Retinal pigment epithelial cell (primary cell): Measurements from ENCODE around the gene KRT81.

Experiments used
- DNase-seq: peaks from one replicate; pipeline ENCODE4 v3.0.0-alpha.2; 2010; ENCODE audit warnings: low read depth
- H3K4me3 ChIP-seq: 2 replicates; pipeline ENCODE4 v1.5.1; 2011; ENCODE audit warnings: mild to moderate bottlenecking, low read length, control low read depth, moderate library complexity
- CTCF ChIP-seq: conservative IDR thresholded peaks from 2 replicates; pipeline ENCODE4 v1.5.1; 2011; ENCODE audit warnings: low read depth, low read length, control low read depth, inconsistent platforms

KRT81 gene

DNA sequence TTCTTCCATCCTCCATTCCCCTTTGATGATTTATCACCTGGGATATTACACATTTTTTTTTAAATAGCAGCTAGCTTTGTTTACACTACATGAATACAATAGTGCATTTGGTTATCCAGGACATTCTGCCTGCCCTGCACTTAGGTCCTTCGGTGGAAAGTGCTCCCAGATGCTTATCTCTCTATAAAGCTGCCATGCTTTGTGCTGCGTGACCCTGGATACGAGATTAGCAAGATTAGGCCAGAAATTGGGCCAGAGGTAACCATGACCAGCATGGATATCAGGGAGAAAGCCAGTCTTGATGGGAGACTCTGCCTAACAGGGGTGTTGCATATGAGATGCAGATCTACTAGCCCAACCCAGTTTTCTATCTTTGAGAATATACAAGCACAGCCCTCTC is 42.0 kb upstream of the KRT81 start:
- no peak for DNase-seq
- no peak overlapping the region for H3K4me3 ChIP-seq
- TF ChIP-seq CTCF, result no peak

DNA sequence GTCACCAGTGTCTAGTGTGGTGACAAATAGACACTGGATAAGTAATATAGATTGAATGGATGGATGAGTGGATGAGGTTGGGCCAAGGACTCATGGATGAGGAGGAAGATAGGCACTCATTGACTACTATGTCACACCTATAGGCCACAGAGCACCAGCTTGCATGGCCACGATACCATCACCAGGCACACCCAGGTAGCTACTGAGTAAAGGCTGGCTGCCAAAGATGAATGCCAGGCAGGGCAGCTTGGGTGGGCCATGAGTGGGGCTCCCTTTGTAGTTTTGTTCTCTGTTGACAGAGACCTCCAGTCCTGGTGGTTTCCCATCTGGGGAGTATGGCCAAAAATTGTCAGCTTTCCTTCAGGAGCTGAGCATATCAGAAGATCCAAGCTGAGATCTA is 41.0 kb upstream of the KRT81 start:
- H3K4me3 ChIP-seq, result no peak overlapping the region
- no peak for DNase-seq
- TF ChIP-seq CTCF, result no peak

DNA sequence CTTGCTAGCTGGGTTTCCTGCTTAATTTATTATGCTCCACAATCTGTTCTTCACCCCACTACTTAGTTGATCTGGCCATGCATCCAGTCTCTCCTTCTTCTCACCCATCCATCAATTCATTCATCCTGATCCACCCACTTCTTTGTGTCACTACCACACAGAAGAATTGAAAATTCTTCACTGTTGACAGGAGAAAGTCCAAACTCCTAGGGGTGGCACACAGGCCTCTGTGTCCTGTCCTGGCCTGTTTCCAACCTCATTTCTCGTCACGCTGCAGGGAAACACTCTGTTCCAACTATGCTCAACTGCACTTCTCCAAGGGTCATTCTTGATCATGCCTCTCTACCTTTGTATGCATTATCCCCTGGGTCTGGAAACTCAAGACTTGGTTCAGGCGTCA is 40.5 kb upstream of the KRT81 start:
- no peak for TF ChIP-seq CTCF
- no peak for DNase-seq
- no peak overlapping the region for H3K4me3 ChIP-seq

DNA sequence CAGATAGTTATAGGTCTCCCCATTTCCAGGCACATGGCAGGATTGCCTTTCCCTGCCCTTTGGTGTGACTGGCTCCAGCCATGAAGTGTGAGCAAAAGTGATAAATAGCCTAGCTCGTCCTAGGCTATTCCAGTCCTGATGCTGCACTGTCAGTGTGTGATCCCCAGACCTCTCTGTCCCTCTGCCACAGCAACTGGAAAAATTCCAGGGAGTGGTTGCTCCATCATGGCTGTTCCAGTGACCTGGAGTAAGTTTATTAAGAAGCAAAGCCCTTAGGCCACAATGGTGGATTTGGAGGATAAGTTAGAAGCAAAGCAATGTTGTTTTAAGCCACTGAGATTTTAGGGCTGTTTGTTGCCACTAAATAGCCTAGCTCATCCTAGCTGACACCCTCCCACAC is 39.7 kb upstream of the KRT81 start:
- no peak for DNase-seq
- TF ChIP-seq CTCF, result no peak
- no peak overlapping the region for H3K4me3 ChIP-seq

GRCh38 chr12:52327830-52328500 is 36.6 kb upstream of the KRT81 start:
- H3K4me3 ChIP-seq, result no peak overlapping the region
- no peak for DNase-seq
- TF ChIP-seq CTCF, result no peak

- peak; percentile 100 for TF ChIP-seq CTCF
- H3K4me3 ChIP-seq, result no peak overlapping the region
- peak; percentile 85 for DNase-seq
Measured at GRCh38 chr12:52327052-52327829, 35.9 kb upstream of the KRT81 start.

GRCh38 chr12:52324153-52324444 is 32.8 kb upstream of the KRT81 start:
- no peak for DNase-seq
- no peak overlapping the region for H3K4me3 ChIP-seq
- TF ChIP-seq CTCF, result no peak
